Liver (tissue), 9 donors: Measurements from ENCODE around the gene PTMS. TPM values are rescaled to one million over a fixed set of nuclear protein-coding genes. Genes with fewer than 3 reads are reported as not detected.

Experiments
- DNase-seq: peaks from one replicate; pipeline ENCODE4 v3.0.0-alpha.2; 2017; ENCODE audit warnings: low spot score
- H3K27ac ChIP-seq, 2 donors: one replicate each; pipeline ENCODE4 v1.7.0; 2013; ENCODE audit warnings: inconsistent platforms in 2 of 2, low read length in 2 of 2, control low read depth in 1 of 2, low read depth in 1 of 2, mild to moderate bottlenecking in 1 of 2
- H3K27me3 ChIP-seq, 4 donors: one replicate each; pipeline versions ENCODE4 v1.6.1 to v1.7.0; 2013; ENCODE audit warnings: low read length in 3 of 4, inconsistent platforms in 1 of 4, mild to moderate bottlenecking in 1 of 4, moderate library complexity in 1 of 4; ENCODE audit not compliant: control insufficient read depth in 4 of 4, insufficient read depth in 4 of 4
- H3K36me3 ChIP-seq, 4 donors: one replicate each; pipeline versions ENCODE4 v1.6.1 to v1.7.0; 2013; ENCODE audit warnings: low read length in 3 of 4, mild to moderate bottlenecking in 3 of 4, low read depth in 1 of 4, moderate library complexity in 1 of 4; ENCODE audit not compliant: control insufficient read depth in 4 of 4, insufficient read depth in 3 of 4
- H3K4me1 ChIP-seq, 4 donors: one replicate each; pipeline versions ENCODE4 v1.6.1 to v1.7.0; 2013; ENCODE audit warnings: low read length in 3 of 4, mild to moderate bottlenecking in 3 of 4, moderate library complexity in 1 of 4; ENCODE audit not compliant: control insufficient read depth in 4 of 4, insufficient read depth in 4 of 4
- H3K4me3 ChIP-seq, 3 donors: one replicate each; pipeline versions ENCODE4 v1.6.1 to v1.7.0; 2013; ENCODE audit warnings: low read length in 3 of 3, control low read depth in 1 of 3, low read depth in 1 of 3, mild to moderate bottlenecking in 1 of 3
- H3K9ac ChIP-seq, 2 donors: one replicate each; pipeline ENCODE4 v1.7.0; 2013; ENCODE audit warnings: low read length in 2 of 2, mild to moderate bottlenecking in 2 of 2, moderate library complexity in 2 of 2, control low read depth in 1 of 2, low read depth in 1 of 2
- H3K9me3 ChIP-seq, 4 donors: one replicate each; pipeline versions ENCODE4 v1.6.1 to v1.7.0; 2013; ENCODE audit warnings: low read length in 3 of 4; ENCODE audit not compliant: control insufficient read depth in 4 of 4
- ATF3 ChIP-seq: IDR thresholded peaks from 2 replicates; pipeline ENCODE4 v1.6.1; 2016; ENCODE audit warnings: antibody characterized with exemption
- FOXA1 ChIP-seq: IDR thresholded peaks from 2 replicates; pipeline ENCODE4 v1.6.1; 2016; ENCODE audit warnings: antibody characterized with exemption
- FOXA2 ChIP-seq: IDR thresholded peaks from 2 replicates; pipeline ENCODE4 v1.6.1; 2016; ENCODE audit warnings: antibody characterized with exemption
- HNF4A ChIP-seq, 2 donors: conservative IDR thresholded peaks; 2 replicates each; pipeline ENCODE4 v1.6.1; 2016; ENCODE audit warnings: antibody characterized with exemption in 2 of 2, mild to moderate bottlenecking in 2 of 2
- JUND ChIP-seq, 2 donors: IDR thresholded peaks; 2 replicates each; pipeline ENCODE4 v1.6.1; 2016; ENCODE audit warnings: antibody characterized with exemption in 2 of 2
- MAX ChIP-seq: IDR thresholded peaks from 2 replicates; pipeline ENCODE4 v1.6.1; 2016; ENCODE audit warnings: antibody characterized with exemption
- RAD21 ChIP-seq, 2 donors: IDR thresholded peaks; 2 replicates each; pipeline ENCODE4 v1.6.1; 2016; ENCODE audit warnings: antibody characterized with exemption in 2 of 2, mild to moderate bottlenecking in 2 of 2
- SP1 ChIP-seq: IDR thresholded peaks from 2 replicates; pipeline ENCODE4 v1.6.1; 2018; ENCODE audit warnings: antibody characterized with exemption, mild to moderate bottlenecking
- TAF1 ChIP-seq: conservative IDR thresholded peaks from 2 replicates; pipeline ENCODE4 v1.6.1; 2016; ENCODE audit warnings: antibody characterized with exemption, mild to moderate bottlenecking
- YY1 ChIP-seq: IDR thresholded peaks from 2 replicates; pipeline ENCODE4 v1.6.1; 2016; ENCODE audit warnings: antibody characterized with exemption, mild to moderate bottlenecking
- WGBS: extraction: QIAGEN DNeasy Blood & Tissue Kit; methylation state at CpG from one replicate; pipeline ENCODE4 v1.1.7; 2013; 5-methylcytosine and 5-hydroxymethylcytosine counted together
- polyA plus RNA-seq, 2 donors: library from polyadenylated mRNA; stranded (reverse) in 1 of 2; unstranded in 1 of 2; fragments of 200-250 nt in 1 of 2; fragments of >200 nt in 1 of 2; fragmentation: Nextera tagmentation in 1 of 2; extraction: Ambion mirVana in 1 of 2; gene quantifications; one replicate each; pipeline versions ENCODE4 v1.2.1 to v1.2.3, GENCODE V29; 2013 to 2015
- total RNA-seq, 2 donors: library from RNA; depleted of rRNA; stranded (reverse); fragments of >200 nt; gene quantifications; one replicate each; pipeline ENCODE4 v1.2.3, GENCODE V29; 2014
- TF ChIP-seq, protein P1 (sequence below): fragments of 150-350 bp; IDR thresholded peaks from 2 replicates; pipeline ENCODE4 v1.5.1; 2017; ENCODE audit warnings: improper control_type of control experiment, low read depth, low read length; ENCODE audit not compliant: missing input control
- donor health status: healthy.
- donor health status: healthy.
- donor health status: healthy.
- donor health status: healthy.
- donor health status: healthy.

PTMS gene
- total and polyA plus RNA-seq, 4 donors, result 26.3 to 261 (median 104) TPM

- no peak for DNase-seq
- H3K36me3 ChIP-seq, result no peaks in the 10 kb centered on the region
- H3K27me3 ChIP-seq, result no peaks in the 10 kb centered on the region
- peak within 1 kb of the TSS; percentile 26 to 44 (median 35) for H3K4me3 ChIP-seq
- H3K9me3 ChIP-seq, result no peaks in the 10 kb centered on the region
- 68% methylated on average over 18 of the region's 18 CpGs for WGBS
- H3K4me1 ChIP-seq, result peaks cover 0 to 9% (median 0%) of the 10 kb centered on the region in 4 donors
- peak within 1 kb of the TSS; percentile 48 to 58 for H3K27ac ChIP-seq
- H3K9ac ChIP-seq, result peak within 1 kb of the TSS in 1 of 2 donors; percentile 4
- TF ChIP-seq RAD21 (IDR thresholded peaks at IDR 0.05) (no peak), FOXA2 (no peak), SP1 (no peak), TAF1 (peak; percentile 90)
Measured at GRCh38 chr12:6788972-6789924, 23.1 kb downstream of the PTMS start, which contains the start of gene CD4. CD4 (plus strand) TSS chr12:6789528; CDS start chr12:6800139, 10,611 bp downstream.

DNA sequence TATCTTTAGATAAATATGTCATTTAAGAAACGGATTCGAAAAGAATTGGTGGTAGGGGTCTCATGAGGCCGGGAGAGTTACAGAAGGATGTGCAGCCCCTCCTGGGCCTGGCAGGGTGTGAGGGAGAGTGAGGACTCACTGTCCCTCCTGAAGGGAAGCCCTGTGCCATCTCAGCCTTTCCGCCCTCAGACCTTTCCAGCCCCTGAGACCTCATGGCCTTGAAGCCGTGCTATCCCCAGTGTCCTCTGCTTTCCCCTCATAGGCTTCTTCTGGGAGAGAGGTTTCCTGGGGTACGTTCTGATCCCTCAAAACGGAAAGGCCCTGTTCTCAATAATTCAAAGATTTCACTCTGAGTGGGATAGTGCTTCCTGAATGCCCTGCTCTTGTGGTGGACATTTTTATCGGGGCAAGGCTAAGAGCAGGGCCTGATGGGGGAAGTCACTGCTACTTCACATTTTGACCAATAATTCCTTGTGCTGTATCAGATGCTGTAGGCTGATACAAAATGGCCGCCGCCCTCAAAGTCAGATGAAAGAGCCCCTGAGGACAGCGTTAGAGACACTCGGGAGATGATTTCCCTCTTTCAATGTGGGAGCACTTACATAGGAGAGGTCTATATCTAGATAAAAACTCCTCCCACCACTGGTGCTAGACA is 24.5 kb downstream of the PTMS start:
- Histone ChIP-seq H3K36me3 (no peaks in the 10 kb centered on the region), H3K9ac (peak overlapping the region in 1 of 2 donors; percentile 4), H3K27me3 (no peaks in the 10 kb centered on the region), H3K4me1 (peaks cover 0 to 6% (median 0%) of the 10 kb centered on the region in 4 donors), H3K27ac (no peak overlapping the region), H3K9me3 (no peaks in the 10 kb centered on the region), H3K4me3 (peak overlapping the region in 1 of 3 donors; percentile 16)
- DNase-seq, result no peak
- 80% methylated on average over 12 of the region's 12 CpGs for WGBS
- TF ChIP-seq TAF1, result no peak
- TF ChIP-seq JUND (IDR thresholded peaks at IDR 0.05), result no peak
- TF ChIP-seq FOXA1, result no peak
- TF ChIP-seq SP1, result no peak
- no peak for TF ChIP-seq FOXA2
- peak; percentile 75 for TF ChIP-seq YY1
- no peak for TF ChIP-seq ATF3
- no peak for TF ChIP-seq HNF4A (conservative IDR thresholded peaks at IDR 0.05)

DNA sequence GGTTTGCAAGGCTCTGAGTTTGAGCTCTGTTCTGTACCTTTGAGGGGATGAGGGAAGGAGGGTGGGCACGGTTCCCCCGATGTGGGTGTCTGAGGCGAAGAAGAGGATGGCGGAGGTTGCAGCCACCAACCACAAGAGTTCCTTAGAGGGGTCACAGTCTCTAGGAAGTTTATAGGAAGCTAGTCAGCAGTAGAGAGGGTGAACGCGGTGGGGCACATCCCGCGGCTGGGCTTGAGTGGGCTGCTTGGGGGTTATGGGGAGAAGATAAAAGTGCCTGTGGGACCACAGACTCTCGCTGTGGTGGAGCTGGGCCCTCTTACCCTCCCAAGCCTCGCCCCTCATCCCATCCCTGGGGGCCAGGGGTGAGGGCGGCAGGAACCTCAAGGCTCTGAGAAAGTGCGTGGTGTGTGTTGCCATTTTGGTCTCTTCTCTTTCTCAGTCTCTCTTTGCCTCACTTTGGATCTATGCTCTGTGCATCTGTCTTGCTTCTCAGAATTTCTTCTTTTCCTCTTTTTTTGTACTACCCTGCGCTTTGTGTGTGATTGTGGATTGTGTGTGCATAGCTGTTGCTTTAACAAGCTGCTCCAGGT is 25.9 kb downstream of the PTMS start:
- DNase-seq, result no peak
- Histone ChIP-seq H3K36me3 (no peaks in the 10 kb centered on the region), H3K27ac (peak overlapping the region in 1 of 2 donors; percentile 29), H3K4me3 (peak overlapping the region in 1 of 3 donors; percentile 12), H3K9me3 (no peaks in the 10 kb centered on the region), H3K27me3 (no peaks in the 10 kb centered on the region), H3K9ac (peak overlapping the region in 1 of 2 donors; percentile 51), H3K4me1 (peaks cover 0 to 15% (median 3%) of the 10 kb centered on the region in 4 donors)
- 73% methylated on average over 13 of the region's 13 CpGs for WGBS
- TF ChIP-seq MAX, result no peak
- no peak for TF ChIP-seq TAF1
- TF ChIP-seq, protein P1, sequence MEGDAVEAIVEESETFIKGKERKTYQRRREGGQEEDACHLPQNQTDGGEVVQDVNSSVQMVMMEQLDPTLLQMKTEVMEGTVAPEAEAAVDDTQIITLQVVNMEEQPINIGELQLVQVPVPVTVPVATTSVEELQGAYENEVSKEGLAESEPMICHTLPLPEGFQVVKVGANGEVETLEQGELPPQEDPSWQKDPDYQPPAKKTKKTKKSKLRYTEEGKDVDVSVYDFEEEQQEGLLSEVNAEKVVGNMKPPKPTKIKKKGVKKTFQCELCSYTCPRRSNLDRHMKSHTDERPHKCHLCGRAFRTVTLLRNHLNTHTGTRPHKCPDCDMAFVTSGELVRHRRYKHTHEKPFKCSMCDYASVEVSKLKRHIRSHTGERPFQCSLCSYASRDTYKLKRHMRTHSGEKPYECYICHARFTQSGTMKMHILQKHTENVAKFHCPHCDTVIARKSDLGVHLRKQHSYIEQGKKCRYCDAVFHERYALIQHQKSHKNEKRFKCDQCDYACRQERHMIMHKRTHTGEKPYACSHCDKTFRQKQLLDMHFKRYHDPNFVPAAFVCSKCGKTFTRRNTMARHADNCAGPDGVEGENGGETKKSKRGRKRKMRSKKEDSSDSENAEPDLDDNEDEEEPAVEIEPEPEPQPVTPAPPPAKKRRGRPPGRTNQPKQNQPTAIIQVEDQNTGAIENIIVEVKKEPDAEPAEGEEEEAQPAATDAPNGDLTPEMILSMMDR, result no peak
- no peak for TF ChIP-seq ATF3
- no peak for TF ChIP-seq HNF4A (conservative IDR thresholded peaks at IDR 0.05)
